Measurements from ENCODE around the gene MORN5.

GRCh38 chr9:122112238-122112637 lies 47.5 kb upstream of the MORN5 start:
- TF ChIP-seq POLR2A (IDR thresholded peaks at IDR 0.05) (no peak), CTCF (IDR thresholded peaks at IDR 0.05) (no peak)
